ENCODE results near the gene AFDN. TPM values are rescaled to one million over a fixed set of nuclear protein-coding genes. Genes with fewer than 3 reads are reported as not detected.

AFDN gene
- total and polyA plus RNA-seq, 10 of the 15 experiments (the other 5 are each of a cell fraction or from before 2014, with no cell fraction given): 5.7 to 68.2 (median 45.1) TPM

DNA sequence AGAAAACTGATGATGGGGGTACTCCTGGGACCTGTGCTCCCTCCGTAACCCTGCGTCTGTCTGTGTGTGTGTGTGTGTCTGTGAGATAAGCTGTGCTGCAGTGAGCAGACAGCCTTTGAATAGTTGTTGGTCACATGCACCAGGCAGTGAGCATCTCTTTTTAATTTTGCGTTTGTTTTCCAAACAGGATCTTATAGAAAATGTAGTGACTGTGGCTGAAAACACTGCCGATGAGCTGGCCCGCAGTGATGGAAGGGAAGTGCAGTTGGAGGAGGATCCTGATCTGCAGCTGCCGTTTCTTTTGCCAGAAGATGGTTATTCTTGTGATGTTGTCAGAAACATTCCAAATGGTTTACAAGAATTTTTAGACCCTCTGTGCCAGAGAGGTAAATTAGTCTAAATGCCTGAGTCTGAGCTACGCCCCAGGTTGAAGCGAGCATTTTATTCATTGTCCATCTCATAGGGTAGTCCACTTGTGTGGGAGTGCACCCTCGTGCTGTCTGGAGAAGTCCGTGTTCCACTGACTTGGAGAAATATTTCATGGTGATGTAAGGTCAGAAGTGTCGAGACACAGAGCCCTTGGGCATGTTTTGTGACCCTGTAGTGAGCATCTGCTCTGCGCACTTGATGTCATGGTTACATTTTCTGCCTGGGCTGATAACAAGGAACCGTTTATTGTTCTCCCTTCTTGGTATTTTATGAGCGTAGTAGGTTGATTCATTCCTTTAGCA is 92.0 kb downstream of the AFDN start:
- intact Hi-C loops (cut with micrococcal nuclease; ENCODE audit: unreplicated experiment): no loop called here
- H3K4me3 ChIP-seq: no peak overlapping the region
- WGBS (ENCODE audit: insufficient coverage, insufficient replicate concordance, low lambda C conversion rate, missing lambda C conversion rate): 97% methylated on average over 14 of the region's 14 CpGs

More for the DNA sequence above, 92.0 kb downstream of the AFDN start:
- TF ChIP-seq ASH2L (IDR thresholded peaks at IDR 0.05; ENCODE audit: borderline replicate concordance, low read depth) (no peak), PAX8 (IDR thresholded peaks at IDR 0.05) (no peak), E4F1 (IDR thresholded peaks at IDR 0.05; ENCODE audit: borderline replicate concordance, partially characterized antibody) (no peak), KAT2A (conservative IDR thresholded peaks at IDR 0.05; ENCODE audit: control insufficient read depth, low read depth, low read length) (no peak)
- ChIA-PET CTCF (no interaction called here), RAD21 (ENCODE audit: unreplicated experiment) (no interaction called here), SMC1A (ENCODE audit: uncharacterized antibody, unreplicated experiment) (interaction anchor here (1.7 kb wide), 1 partner anchor 13 kb away, joined by 4 read pairs; no protein-coding TSS in a partner anchor), POLR2A (no interaction called here)
- H2AFZ ChIP-seq (ENCODE audit: control insufficient read depth, low read depth, low read length): no peak overlapping the region
- no peak overlapping the region for H3K4me2 ChIP-seq (ENCODE audit: control insufficient read depth, insufficient read depth)
- no peak overlapping the region for H3K27ac ChIP-seq (ENCODE audit: control insufficient read depth, insufficient read depth)
- H4K20me1 ChIP-seq (ENCODE audit: control insufficient read depth, insufficient read depth): no peaks in the 10 kb centered on the region
- H3K36me3 ChIP-seq (ENCODE audit: control insufficient read depth in 2 of 2, insufficient read depth in 2 of 2, low read length in 1 of 2): peaks cover 6 to 13% of the 10 kb centered on the region in 2 experiments; a peak in 3 of 4 replicates
- no peak for DNase-seq (ENCODE audit: low read depth, low spot score)
- no peaks in the 10 kb centered on the region for H3K27me3 ChIP-seq (replicated peaks in 1 of 2; ENCODE audit: control insufficient read depth in 2 of 2, insufficient read depth in 2 of 2, low read length in 1 of 2)
- H3K9me3 ChIP-seq (replicated peaks; ENCODE audit: control insufficient read depth, insufficient read depth, low read length): no peaks in the 10 kb centered on the region
- no peaks in the 10 kb centered on the region for H3K79me2 ChIP-seq (ENCODE audit: control insufficient read depth, insufficient read depth, low read length)
- FAIRE-seq: no peak
- no TSS peak for BruUV-seq (replicated peaks)
- no peak for ATAC-seq
- no peaks in the 10 kb centered on the region for H3K4me1 ChIP-seq (ENCODE audit: control insufficient read depth, insufficient read depth, low read length)
- in situ Hi-C loops (cut with MboI): no loop called here
- H3K9ac ChIP-seq (ENCODE audit: control insufficient read depth, insufficient read depth, low read length): no peak overlapping the region

All from GM12878 (cell line).